SK-N-SH (cell line): ENCODE data around the gene FLRT2. TPM values are rescaled to one million over a fixed set of nuclear protein-coding genes. Genes with fewer than 3 reads are reported as not detected.
A peak's percentile ranks its signal among the peaks of the same experiment; 100 is the strongest.

ENCODE experiments used
- CTCF ChIA-PET: fragments of 300-600, 350-600 bp; formaldehyde crosslinking; extraction: SDS; loops from one replicate; lab custom pipeline; 2021; lab: Yijun Ruan, JAX
- POLR2A ChIA-PET: fragments of 350-600 bp; sonication (Branson Sonifier 250); formaldehyde crosslinking; extraction: SDS; loops from one replicate; lab custom pipeline; 2020; ENCODE audit warnings: antibody characterized with exemption, inconsistent platforms; lab: Yijun Ruan, JAX
- DNase-seq: peaks from one replicate; pipeline ENCODE4 v3.0.0; 2012
- H2AFZ ChIP-seq: fragments of 200-600 bp; sonication (generic); 2 replicates; pipeline ENCODE4 v1.8.1; 2016; ENCODE audit warnings: antibody characterized with exemption, mild to moderate bottlenecking, low read depth
- H3F3A ChIP-seq: fragments of 200-600 bp; sonication (generic); replicated peaks from 2 replicates; pipeline ENCODE3; 2016; ENCODE audit warnings: antibody characterized with exemption, mild to moderate bottlenecking; ENCODE audit not compliant: insufficient read depth
- H3K27ac ChIP-seq, 2 experiments: fragments of 200-500 bp in 1 of 2; fragments of 200-600 bp in 1 of 2; sonication (Bioruptor generic) in 1 of 2; sonication (generic), shearing (Covaris generic) in 1 of 2; 2 replicates each; pipeline versions ENCODE4 v1.5.1 to v1.6.1; 2014 to 2016; ENCODE audit warnings: low read depth in 2 of 2, inconsistent platforms in 1 of 2, low read length in 1 of 2, mild to moderate bottlenecking in 1 of 2, mixed read lengths in 1 of 2
- H3K27me3 ChIP-seq: fragments of 200-600 bp; sonication (generic), shearing (Covaris generic); 2 replicates; pipeline ENCODE4 v1.6.1; 2016; ENCODE audit warnings: mixed run types; ENCODE audit not compliant: insufficient read depth
- H3K36me3 ChIP-seq, 2 experiments: fragments of 200-500 bp in 1 of 2; fragments of 200-600 bp in 1 of 2; sonication (Bioruptor generic) in 1 of 2; sonication (generic) in 1 of 2; replicated peaks in 1 of 2; 2 replicates each; pipeline versions ENCODE3 to v1.5.1; 2014 to 2016; ENCODE audit warnings: low read length in 1 of 2, mild to moderate bottlenecking in 1 of 2; ENCODE audit not compliant: insufficient read depth in 2 of 2, control insufficient read depth in 1 of 2
- H3K4me1 ChIP-seq, 2 experiments: fragments of 200-500 bp in 1 of 2; fragments of 200-600 bp in 1 of 2; sonication (Bioruptor generic) in 1 of 2; sonication (generic), shearing (Covaris generic) in 1 of 2; 2 replicates each; pipeline versions ENCODE4 v1.5.1 to v1.6.1; 2014 to 2016; ENCODE audit warnings: low read depth in 1 of 2, low read length in 1 of 2, mixed run types in 1 of 2; ENCODE audit not compliant: insufficient read depth in 2 of 2, control insufficient read depth in 1 of 2
- H3K4me2 ChIP-seq: fragments of 200-600 bp; sonication (generic), shearing (Covaris generic); 2 replicates; pipeline ENCODE4 v1.6.1; 2017; ENCODE audit warnings: mixed run types
- H3K4me3 ChIP-seq, 2 experiments: fragments of 200-500 bp in 1 of 2; fragments of 200-600 bp in 1 of 2; sonication (Bioruptor generic) in 1 of 2; sonication (generic), shearing (Covaris generic) in 1 of 2; 2 replicates each; pipeline versions ENCODE4 v1.5.1 to v1.8.1; 2014 to 2016; ENCODE audit warnings: low read depth in 2 of 2, inconsistent platforms in 1 of 2, low read length in 1 of 2, mild to moderate bottlenecking in 1 of 2, mixed read lengths in 1 of 2, moderate library complexity in 1 of 2
- H3K79me2 ChIP-seq: fragments of 200-600 bp; sonication (generic); 2 replicates; pipeline ENCODE4 v1.8.1; 2017; ENCODE audit warnings: mild to moderate bottlenecking; ENCODE audit not compliant: insufficient read depth
- H3K9ac ChIP-seq: fragments of 200-600 bp; sonication (generic); 2 replicates; pipeline ENCODE4 v1.6.1; 2017; ENCODE audit warnings: mixed run types
- H3K9me2 ChIP-seq: fragments of 200-600 bp; sonication (generic); 2 replicates; pipeline ENCODE4 v1.6.1; 2017; ENCODE audit warnings: mixed run types
- H3K9me3 ChIP-seq: fragments of 200-600 bp; sonication (generic); 2 replicates; pipeline ENCODE4 v1.6.1; 2017; ENCODE audit warnings: mixed run types, mild to moderate bottlenecking, moderate library complexity
- H4K20me1 ChIP-seq: fragments of 200-600 bp; sonication (generic); 2 replicates; pipeline ENCODE4 v1.6.1; 2017; ENCODE audit warnings: mild to moderate bottlenecking, mixed run types; ENCODE audit not compliant: insufficient read depth
- CTCF ChIP-seq: fragments of 200-600 bp; sonication (generic); IDR thresholded peaks from 2 replicates; pipeline ENCODE4 v1.6.1; 2017; ENCODE audit warnings: antibody characterized with exemption, mild to moderate bottlenecking, moderate library complexity
- ELF1 ChIP-seq: IDR thresholded peaks from 2 replicates; pipeline ENCODE4 v1.4.0; 2012
- EZH2phosphoT487 ChIP-seq: fragments of 200-600 bp; sonication (generic); IDR thresholded peaks from 2 replicates; pipeline ENCODE4 v1.6.1; 2017; ENCODE audit warnings: low read depth, mixed run types, mild to moderate bottlenecking, antibody characterized with exemption, moderate library complexity, borderline replicate concordance
- FOXM1 ChIP-seq: IDR thresholded peaks from 2 replicates; pipeline ENCODE4 v1.4.0; 2012; ENCODE audit warnings: low read depth, mild to moderate bottlenecking
- GABPA ChIP-seq: IDR thresholded peaks from 2 replicates; pipeline ENCODE4 v1.4.0; 2012; ENCODE audit warnings: low read depth, mild to moderate bottlenecking
- MAX ChIP-seq: IDR thresholded peaks from 2 replicates; pipeline ENCODE4 v1.4.0; 2012; ENCODE audit warnings: low read depth
- MEF2A ChIP-seq: IDR thresholded peaks from 2 replicates; pipeline ENCODE4 v1.4.0; 2012; ENCODE audit warnings: low read depth, borderline replicate concordance
- MXI1 ChIP-seq: IDR thresholded peaks from 2 replicates; pipeline ENCODE4 v1.6.1; 2012; ENCODE audit warnings: mild to moderate bottlenecking, low read depth, low read length, improper control_type of control experiment
- RAD21 ChIP-seq: IDR thresholded peaks from 2 replicates; pipeline ENCODE4 v1.6.1; 2012; ENCODE audit warnings: mild to moderate bottlenecking, low read length
- RCOR1 ChIP-seq: fragments of 150-350 bp; IDR thresholded peaks from 2 replicates; pipeline ENCODE4 v1.6.1; 2017; ENCODE audit warnings: antibody characterized with exemption, low read length
- RFX5 ChIP-seq: IDR thresholded peaks from 2 replicates; pipeline ENCODE4 v1.6.1; 2012; ENCODE audit warnings: mild to moderate bottlenecking, improper control_type of control experiment, low read length
- RXRA ChIP-seq: IDR thresholded peaks from 2 replicates; pipeline ENCODE4 v1.4.0; 2012; ENCODE audit warnings: low read depth, mild to moderate bottlenecking, borderline replicate concordance
- SIN3A ChIP-seq: IDR thresholded peaks from 2 replicates; pipeline ENCODE4 v1.6.1; 2012; ENCODE audit warnings: low read depth, mild to moderate bottlenecking, low read length, moderate library complexity, borderline replicate concordance
- SMC3 ChIP-seq: IDR thresholded peaks from 2 replicates; pipeline ENCODE4 v1.6.1; 2012; ENCODE audit warnings: low read depth, low read length, improper control_type of control experiment
- TAF1 ChIP-seq: IDR thresholded peaks from 2 replicates; pipeline ENCODE4 v1.6.1; 2012; ENCODE audit warnings: low read depth, mild to moderate bottlenecking, low read length, moderate library complexity, borderline replicate concordance
- TEAD4 ChIP-seq: IDR thresholded peaks from 2 replicates; pipeline ENCODE4 v1.4.0; 2012; ENCODE audit warnings: mild to moderate bottlenecking, borderline replicate concordance; ENCODE audit not compliant: insufficient read depth
- USF1 ChIP-seq: IDR thresholded peaks from 2 replicates; pipeline ENCODE4 v1.4.0; 2012; ENCODE audit warnings: low read depth, borderline replicate concordance
- USF2 ChIP-seq: fragments of 150-350 bp; IDR thresholded peaks from 2 replicates; pipeline ENCODE4 v1.6.1; 2017; ENCODE audit warnings: antibody characterized with exemption, low read length, low read depth, borderline replicate concordance
- YY1 ChIP-seq: IDR thresholded peaks from 2 replicates; pipeline ENCODE4 v1.4.0; 2012; ENCODE audit warnings: low read depth, mild to moderate bottlenecking
- WGBS: methylation state at CpG from one replicate; pipeline ENCODE4 v1.1.6; 2017; ENCODE audit warnings: low lambda C conversion rate; 5-methylcytosine and 5-hydroxymethylcytosine counted together
- polyA plus RNA-seq, 3 experiments: library from polyadenylated mRNA; depleted of rRNA; stranded (reverse); fragments of >200 nt; gene quantifications; 2 replicates each; pipeline ENCODE4 v1.2.3, GENCODE V29; 2012

Gene FLRT2
- polyA plus RNA-seq, 1 of the 3 experiments (the other 2 are of a cell fraction): 10.8 TPM

- H3K36me3 ChIP-seq: no peaks in the 10 kb centered on the region
- WGBS: 63% methylated on average over 7 of the region's 7 CpGs
- no peaks in the 10 kb centered on the region for H3K27me3 ChIP-seq
- H2AFZ ChIP-seq: peak overlapping the region; percentile 13; the same call in 1 of the 2 replicates
- H3K4me3 ChIP-seq: no peak overlapping the region
- no peak for DNase-seq
- peak overlapping the region in 1 of 2 experiments; percentile 66; a peak in 2 of 4 replicates for H3K27ac ChIP-seq
- POLR2A ChIA-PET: no interaction called here
- no peaks in the 10 kb centered on the region for H3K9me2 ChIP-seq
- TF ChIP-seq TEAD4: no peak
- TF ChIP-seq RFX5: no peak
- no peak for TF ChIP-seq SMC3
- TF ChIP-seq, all 33 proteins: peak for 0
- Histone ChIP-seq H3K9me3 (no peaks in the 10 kb centered on the region), H3K79me2 (peaks cover 51% of the 10 kb centered on the region), H3K4me2 (peak overlapping the region; percentile 31; the same call in 1 of the 2 replicates), H4K20me1 (no peaks in the 10 kb centered on the region), H3K9ac (no peak overlapping the region), H3F3A (peaks cover 30% of the 10 kb centered on the region), H3K4me1 (peaks cover 0 to 71% of the 10 kb centered on the region in 2 experiments; a peak in 3 of 4 replicates)
- CTCF ChIA-PET: no interaction called here
Measured at GRCh38 chr14:85577543-85578114, 47.7 kb downstream of the FLRT2 start.

- H2AFZ ChIP-seq: peak overlapping the region; percentile 37
- no peak overlapping the region for H3K27ac ChIP-seq
- no peak overlapping the region for H3K4me2 ChIP-seq
- POLR2A ChIA-PET: no interaction called here
- TF ChIP-seq EZH2phosphoT487: no peak
- no peak for TF ChIP-seq GABPA
- TF ChIP-seq SMC3: no peak
- no peak for TF ChIP-seq RCOR1
- no peak for TF ChIP-seq YY1
- no peak for TF ChIP-seq RAD21
- no peak for TF ChIP-seq RXRA
- no peak overlapping the region for H3K9ac ChIP-seq
- 77% methylated on average over 8 of the region's 8 CpGs for WGBS
- H3K36me3 ChIP-seq: no peaks in the 10 kb centered on the region
- peaks cover 0 to 63% of the 10 kb centered on the region in 2 experiments; a peak in 3 of 4 replicates for H3K4me1 ChIP-seq
- H3K9me3 ChIP-seq: no peaks in the 10 kb centered on the region
- no peak for DNase-seq
- CTCF ChIA-PET: no interaction called here
- no peaks in the 10 kb centered on the region for H3K27me3 ChIP-seq
- H3K79me2 ChIP-seq: peaks cover 55% of the 10 kb centered on the region
- peaks cover 25% of the 10 kb centered on the region for H3F3A ChIP-seq
- no peaks in the 10 kb centered on the region for H4K20me1 ChIP-seq
- no peak overlapping the region for H3K4me3 ChIP-seq
- no peaks in the 10 kb centered on the region for H3K9me2 ChIP-seq
Measured at GRCh38 chr14:85578357-85578756, 48.4 kb downstream of the FLRT2 start.

GRCh38 chr14:85578930-85579329 lies 49.0 kb downstream of the FLRT2 start:
- 41% methylated on average over 2 of the region's 2 CpGs for WGBS
- Histone ChIP-seq H3F3A (peaks cover 20% of the 10 kb centered on the region), H2AFZ (peak overlapping the region; percentile 37), H3K79me2 (peaks cover 55% of the 10 kb centered on the region), H3K27me3 (no peaks in the 10 kb centered on the region), H3K4me3 (no peak overlapping the region), H3K9ac (no peak overlapping the region), H3K9me3 (no peaks in the 10 kb centered on the region), H4K20me1 (no peaks in the 10 kb centered on the region), H3K27ac (no peak overlapping the region; a peak in 1 of 4 replicates), H3K4me2 (no peak overlapping the region), H3K9me2 (no peaks in the 10 kb centered on the region), H3K4me1 (peaks cover 0 to 61% of the 10 kb centered on the region in 2 experiments; a peak in 3 of 4 replicates), H3K36me3 (no peaks in the 10 kb centered on the region)
- CTCF ChIA-PET: no interaction called here
- DNase-seq: no peak
- POLR2A ChIA-PET: no interaction called here
- TF ChIP-seq RCOR1: no peak
- TF ChIP-seq MEF2A: no peak
- no peak for TF ChIP-seq CTCF
- no peak for TF ChIP-seq ELF1
- no peak for TF ChIP-seq MXI1
- no peak for TF ChIP-seq SIN3A
- no peak for TF ChIP-seq EZH2phosphoT487
- TF ChIP-seq MAX: no peak
- TF ChIP-seq FOXM1: no peak
- TF ChIP-seq RAD21: no peak
- TF ChIP-seq USF1: no peak
- TF ChIP-seq USF2: no peak
- no peak for TF ChIP-seq GABPA
- TF ChIP-seq TAF1: no peak
